SK-N-MC (cell line): ENCODE data around the gene NEK1.

Experiments
- DNase-seq: peaks from one replicate; pipeline ENCODE4 v3.0.0-alpha.2; 2011; ENCODE audit warnings: low read depth, low spot score
- H3K27ac ChIP-seq: fragments of 200-600 bp; sonication (generic); 2 replicates; pipeline ENCODE4 v1.5.1; 2016; ENCODE audit warnings: mixed run types
- H3K36me3 ChIP-seq: fragments of 200-600 bp; sonication (generic); 2 replicates; pipeline ENCODE4 v1.6.1; 2017; ENCODE audit warnings: antibody characterized with exemption, low read length, mixed read lengths; ENCODE audit not compliant: insufficient read depth
- H3K4me3 ChIP-seq: fragments of 200-600 bp; sonication (generic); 2 replicates; pipeline ENCODE4 v1.5.1; 2016
- H3K9ac ChIP-seq: fragments of 200-600 bp; sonication (generic); 2 replicates; pipeline ENCODE4 v1.8.0; 2017; ENCODE audit warnings: mixed run types, mixed read lengths; ENCODE audit not compliant: insufficient read length
- H3K9me3 ChIP-seq: fragments of 200-600 bp; sonication (generic); 2 replicates; pipeline ENCODE4 v1.6.1; 2017; ENCODE audit warnings: low read depth, mild to moderate bottlenecking, antibody characterized with exemption, low read length, moderate library complexity, mixed read lengths
- EZH2 ChIP-seq: fragments of 200-600 bp; sonication (generic); IDR thresholded peaks from one replicate; pipeline ENCODE4 v1.6.1; 2017; ENCODE audit warnings: antibody characterized with exemption
- FOXP2 ChIP-seq: optimal IDR thresholded peaks from 2 replicates; pipeline ENCODE3; 2011; ENCODE audit warnings: mild to moderate bottlenecking, moderate library complexity; ENCODE audit not compliant: insufficient read depth; ENCODE audit errors: extremely low read length, control extremely low read depth
- POLR2AphosphoS5 ChIP-seq: IDR thresholded peaks from 2 replicates; pipeline ENCODE4 v1.6.1; 2012; ENCODE audit warnings: mild to moderate bottlenecking, low read depth, low read length, borderline replicate concordance

NEK1 gene

GRCh38 chr4:169366821-169367220 lies 245.6 kb downstream of the NEK1 start:
- no peak for DNase-seq
- Histone ChIP-seq H3K9me3 (peaks cover 5% of the 10 kb centered on the region; the same call in 1 of the 2 replicates), H3K27ac (no peak overlapping the region), H3K4me3 (no peak overlapping the region), H3K9ac (no peak overlapping the region), H3K36me3 (no peaks in the 10 kb centered on the region)
- TF ChIP-seq EZH2: no peak
- TF ChIP-seq FOXP2: no peak
- no peak for TF ChIP-seq POLR2AphosphoS5

GRCh38 chr4:169362607-169363006 lies 249.8 kb downstream of the NEK1 start:
- TF ChIP-seq POLR2AphosphoS5 (no peak), FOXP2 (no peak), EZH2 (no peak)
- no peak overlapping the region for H3K27ac ChIP-seq
- DNase-seq: no peak
- peaks cover 5% of the 10 kb centered on the region; the same call in 1 of the 2 replicates for H3K9me3 ChIP-seq
- H3K4me3 ChIP-seq: no peak overlapping the region
- no peaks in the 10 kb centered on the region for H3K36me3 ChIP-seq
- H3K9ac ChIP-seq: no peak overlapping the region

GRCh38 chr4:169361756-169362155 lies 250.6 kb downstream of the NEK1 start:
- H3K36me3 ChIP-seq: no peaks in the 10 kb centered on the region
- no peak overlapping the region for H3K27ac ChIP-seq
- no peak overlapping the region for H3K9ac ChIP-seq
- peaks cover 4% of the 10 kb centered on the region; the same call in 1 of the 2 replicates for H3K9me3 ChIP-seq
- no peak for DNase-seq
- H3K4me3 ChIP-seq: no peak overlapping the region
- TF ChIP-seq POLR2AphosphoS5 (no peak), FOXP2 (no peak), EZH2 (no peak)

DNA sequence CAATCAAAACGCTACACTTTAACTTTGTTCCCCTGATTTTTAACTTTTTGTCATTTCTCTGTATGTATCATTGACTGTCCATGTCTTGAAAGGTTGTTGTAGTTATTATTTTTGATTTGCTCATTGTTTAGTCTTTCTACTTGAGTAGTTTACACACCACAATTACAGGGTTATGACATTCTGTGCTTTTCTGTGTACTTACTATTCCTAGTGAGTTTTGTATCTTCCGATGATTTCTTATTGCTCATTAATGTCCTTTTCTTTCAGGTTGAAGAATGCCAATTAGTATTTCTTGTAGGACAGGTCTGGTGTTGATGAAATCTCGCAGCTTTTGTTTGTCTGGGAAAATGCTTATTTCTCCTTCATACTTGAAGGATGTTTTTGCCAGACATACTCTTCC lies 252.4 kb downstream of the NEK1 start:
- Histone ChIP-seq H3K9me3 (no peaks in the 10 kb centered on the region), H3K9ac (no peak overlapping the region), H3K4me3 (no peak overlapping the region), H3K27ac (no peak overlapping the region), H3K36me3 (no peaks in the 10 kb centered on the region)
- no peak for DNase-seq
- TF ChIP-seq POLR2AphosphoS5 (no peak), FOXP2 (no peak), EZH2 (no peak)

GRCh38 chr4:169352360-169352759 lies 260.0 kb downstream of the NEK1 start:
- TF ChIP-seq FOXP2 (no peak), POLR2AphosphoS5 (no peak), EZH2 (no peak)
- no peak for DNase-seq
- H3K36me3 ChIP-seq: no peaks in the 10 kb centered on the region
- no peaks in the 10 kb centered on the region for H3K9me3 ChIP-seq
- H3K9ac ChIP-seq: no peak overlapping the region
- H3K27ac ChIP-seq: no peak overlapping the region
- no peak overlapping the region for H3K4me3 ChIP-seq

GRCh38 chr4:169351872-169352271 lies 260.5 kb downstream of the NEK1 start:
- Histone ChIP-seq H3K4me3 (no peak overlapping the region), H3K9ac (no peak overlapping the region), H3K36me3 (no peaks in the 10 kb centered on the region), H3K9me3 (no peaks in the 10 kb centered on the region), H3K27ac (no peak overlapping the region)
- no peak for DNase-seq
- no peak for TF ChIP-seq FOXP2
- no peak for TF ChIP-seq POLR2AphosphoS5

DNA sequence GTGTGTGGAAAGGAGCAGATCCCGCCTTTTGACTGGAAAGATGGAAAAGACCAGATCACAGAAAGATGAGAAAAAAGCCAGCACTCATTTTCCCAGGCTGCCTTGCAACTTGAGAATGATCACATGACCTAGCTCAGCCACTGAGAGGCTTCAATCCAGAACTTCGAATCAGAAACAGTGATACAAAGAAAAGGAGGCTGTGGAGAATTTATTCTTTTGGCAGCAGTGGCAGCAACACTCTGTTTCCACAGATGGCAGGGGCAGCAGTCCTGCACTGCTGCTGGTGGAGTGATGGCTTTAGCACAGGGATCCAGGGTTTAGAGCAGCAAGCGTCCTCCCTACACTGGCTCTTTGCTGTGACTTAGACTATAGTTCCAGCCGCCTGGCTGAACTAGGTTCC lies 263.8 kb downstream of the NEK1 start:
- Histone ChIP-seq H3K27ac (no peak overlapping the region), H3K9ac (no peak overlapping the region), H3K9me3 (no peaks in the 10 kb centered on the region), H3K4me3 (no peak overlapping the region), H3K36me3 (no peaks in the 10 kb centered on the region)
- TF ChIP-seq EZH2 (no peak), FOXP2 (no peak), POLR2AphosphoS5 (no peak)
- no peak for DNase-seq

- TF ChIP-seq FOXP2: no peak
- no peak for TF ChIP-seq EZH2
- TF ChIP-seq POLR2AphosphoS5: no peak
- Histone ChIP-seq H3K4me3 (no peak overlapping the region), H3K36me3 (no peaks in the 10 kb centered on the region), H3K27ac (no peak overlapping the region), H3K9ac (no peak overlapping the region), H3K9me3 (no peaks in the 10 kb centered on the region)
- no peak for DNase-seq
Observed at GRCh38 chr4:169346840-169347239, 265.5 kb downstream of the NEK1 start.

GRCh38 chr4:169345316-169345721 lies 267.1 kb downstream of the NEK1 start:
- DNase-seq: no peak
- no peaks in the 10 kb centered on the region for H3K36me3 ChIP-seq

More at GRCh38 chr4:169345316-169345721, 267.1 kb downstream of the NEK1 start:
- H3K27ac ChIP-seq: no peak overlapping the region
- no peak for TF ChIP-seq POLR2AphosphoS5
- no peak for TF ChIP-seq EZH2
- TF ChIP-seq FOXP2: no peak
- H3K9me3 ChIP-seq: no peaks in the 10 kb centered on the region
- no peak overlapping the region for H3K9ac ChIP-seq
- H3K4me3 ChIP-seq: no peak overlapping the region
